B cell (primary cell): ENCODE results near the gene PSMB5. TPM values are rescaled to one million over a fixed set of nuclear protein-coding genes. Genes with fewer than 3 reads are reported as not detected.
A peak's percentile ranks its signal among the peaks of the same experiment; 100 is the strongest.

Experiments used
- ATAC-seq: fragments of 200-7000 bp; cut with Tn5 transposase; one replicate; pipeline ENCODE4 v1.10.0; 2021; ENCODE audit warnings: low read depth, mild to moderate bottlenecking, moderate number of reproducible peaks, moderate library complexity
- CTCF ChIA-PET: fragments of 350-600 bp; sonication (Branson Sonifier 250); formaldehyde crosslinking; loops from one replicate; lab custom pipeline; 2021; ENCODE audit warnings: antibody characterized with exemption, inconsistent platforms; lab: Charles Lee
- POLR2A ChIA-PET: fragments of 350-600 bp; sonication (Branson Sonifier 250); formaldehyde crosslinking; loops from one replicate; lab custom pipeline; 2021; ENCODE audit warnings: antibody characterized with exemption; lab: Charles Lee
- DNase-seq: peaks from one replicate; pipeline ENCODE4 v3.0.0; 2013
- H2AFZ ChIP-seq: 2 replicates; pipeline ENCODE4 v1.6.1; 2012; ENCODE audit warnings: mild to moderate bottlenecking, low read depth, low read length; ENCODE audit not compliant: insufficient read depth, poor library complexity, severe bottlenecking
- H3K27ac ChIP-seq, 2 donors: 1 replicate in 1 of 2; 2 replicates in 1 of 2; pipeline ENCODE4 v1.5.1; 2012 to 2013; ENCODE audit warnings: low read length in 2 of 2, mild to moderate bottlenecking in 2 of 2, moderate library complexity in 1 of 2
- H3K27me3 ChIP-seq, 4 experiments: fragments of 200-600 bp in 1 of 4; sonication (generic) in 1 of 4; replicated peaks in 1 of 4; 1 replicate in 2 of 4; 2 replicates in 2 of 4; pipeline versions ENCODE4 v1.6.1 to v1.7.0; 2013 to 2016; ENCODE audit warnings: low read length in 3 of 4, mild to moderate bottlenecking in 2 of 4, mixed read lengths in 1 of 4, moderate library complexity in 1 of 4; ENCODE audit not compliant: insufficient read depth in 4 of 4, control insufficient read depth in 3 of 4; ENCODE audit errors: control extremely low read depth in 1 of 4
- H3K36me3 ChIP-seq, 2 experiments: replicated peaks in 1 of 2; 1 replicate in 1 of 2; 2 replicates in 1 of 2; pipeline versions ENCODE4 v1.6.1 to v1.7.1; 2013; ENCODE audit warnings: low read length in 1 of 2; ENCODE audit not compliant: insufficient read depth in 2 of 2, control insufficient read depth in 1 of 2; ENCODE audit errors: control extremely low read depth in 1 of 2, extremely low read depth in 1 of 2
- H3K4me1 ChIP-seq, 2 donors: fragments of 200-600 bp in 1 of 2; sonication (generic) in 1 of 2; 1 replicate in 1 of 2; 2 replicates in 1 of 2; pipeline versions ENCODE4 v1.5.1 to v1.6.1; 2013 to 2017; ENCODE audit warnings: low read length in 2 of 2; ENCODE audit not compliant: control insufficient read depth in 2 of 2, insufficient read depth in 2 of 2
- H3K4me2 ChIP-seq: replicated peaks from 2 replicates; pipeline ENCODE3; 2012; ENCODE audit warnings: mild to moderate bottlenecking, low read depth, low read length; ENCODE audit not compliant: poor library complexity, severe bottlenecking
- H3K4me3 ChIP-seq, 5 experiments: fragments of 200-600 bp in 1 of 5; sonication (generic) in 1 of 5; 1 replicate in 3 of 5; 2 replicates in 2 of 5; pipeline versions ENCODE4 v1.5.1 to v1.7.0; 2011 to 2016; ENCODE audit warnings: low read length in 4 of 5, mild to moderate bottlenecking in 4 of 5, low read depth in 2 of 5, control low read depth in 1 of 5, moderate library complexity in 1 of 5; ENCODE audit not compliant: insufficient read depth in 1 of 5; ENCODE audit errors: control extremely low read depth in 1 of 5, extremely low read depth in 1 of 5
- H3K79me2 ChIP-seq: fragments of 200-600 bp; sonication (generic); one replicate; pipeline ENCODE4 v1.6.0; 2016; ENCODE audit warnings: low read length; ENCODE audit not compliant: control insufficient read depth, insufficient read depth
- H3K9ac ChIP-seq: fragments of 200-600 bp; sonication (generic); 2 replicates; pipeline ENCODE4 v1.6.1; 2017; ENCODE audit warnings: mild to moderate bottlenecking, low read length, moderate library complexity
- H3K9me3 ChIP-seq, 3 donors: one replicate each; pipeline versions ENCODE4 v1.6.1 to v1.7.1; 2013; ENCODE audit warnings: low read length in 2 of 3; ENCODE audit not compliant: control insufficient read depth in 2 of 3, insufficient read depth in 1 of 3; ENCODE audit errors: control extremely low read depth in 1 of 3
- H4K20me1 ChIP-seq: 2 replicates; pipeline ENCODE4 v1.6.0; 2012; ENCODE audit warnings: mild to moderate bottlenecking, low read length; ENCODE audit not compliant: insufficient read depth, control insufficient read depth, poor library complexity, severe bottlenecking
- H3K27ac Mint-ChIP-seq: one replicate; pipeline ENCODE4 v1.8.0; 2021; ENCODE audit warnings: mixed read lengths
- H3K27me3 Mint-ChIP-seq: one replicate; pipeline ENCODE4 v1.8.0; 2021; ENCODE audit warnings: mixed read lengths
- H3K4me1 Mint-ChIP-seq: one replicate; pipeline ENCODE4 v1.8.0; 2021; ENCODE audit warnings: mixed read lengths
- H3K4me3 Mint-ChIP-seq: one replicate; pipeline ENCODE4 v1.8.0; 2021; ENCODE audit warnings: mixed read lengths
- H3K9me3 Mint-ChIP-seq: one replicate; pipeline ENCODE4 v1.8.0; 2022; ENCODE audit warnings: mixed read lengths; ENCODE audit not compliant: insufficient read depth
- EZH2 ChIP-seq: IDR thresholded peaks from 2 replicates; pipeline ENCODE4 v1.6.1; 2012; ENCODE audit warnings: borderline replicate concordance, low read depth, mild to moderate bottlenecking, moderate library complexity, low read length; ENCODE audit not compliant: insufficient read depth, poor library complexity, severe bottlenecking
- WGBS: methylation state at CpG from one replicate; pipeline ENCODE4 v1.1.5; 2013; ENCODE audit warnings: missing lambda C conversion rate; ENCODE audit not compliant: insufficient coverage; 5-methylcytosine and 5-hydroxymethylcytosine counted together
- intact Hi-C: fragments of 100-400 bp; cut with micrococcal nuclease; formaldehyde crosslinking; loops from one replicate; pipeline ENCODE4 v1.10.0; 2022
- polyA plus RNA-seq: library from polyadenylated mRNA; depleted of rRNA; stranded (reverse); fragments of >200 nt; gene quantifications from 2 replicates; pipeline ENCODE4 v1.2.3, GENCODE V29; 2012
- total RNA-seq, 2 donors: library from RNA; stranded (reverse); fragments of 120-200 nt in 1 of 2; gene quantifications; 1 replicate in 1 of 2; 2 replicates in 1 of 2; pipeline versions ENCODE4 v1.2.3 to v1.2.4, GENCODE V29; 2013 to 2022
- TF ChIP-seq, protein P1 (sequence below): fragments of 200-600 bp; IDR thresholded peaks from one replicate; pipeline ENCODE4 v1.8.0; 2022; ENCODE audit warnings: antibody characterized with exemption, mild to moderate bottlenecking

Gene PSMB5
- total and polyA plus RNA-seq, 2 donors (not counting 1 experiment from before 2014, with no cell fraction given): 16.5 to 29.0 TPM

DNA sequence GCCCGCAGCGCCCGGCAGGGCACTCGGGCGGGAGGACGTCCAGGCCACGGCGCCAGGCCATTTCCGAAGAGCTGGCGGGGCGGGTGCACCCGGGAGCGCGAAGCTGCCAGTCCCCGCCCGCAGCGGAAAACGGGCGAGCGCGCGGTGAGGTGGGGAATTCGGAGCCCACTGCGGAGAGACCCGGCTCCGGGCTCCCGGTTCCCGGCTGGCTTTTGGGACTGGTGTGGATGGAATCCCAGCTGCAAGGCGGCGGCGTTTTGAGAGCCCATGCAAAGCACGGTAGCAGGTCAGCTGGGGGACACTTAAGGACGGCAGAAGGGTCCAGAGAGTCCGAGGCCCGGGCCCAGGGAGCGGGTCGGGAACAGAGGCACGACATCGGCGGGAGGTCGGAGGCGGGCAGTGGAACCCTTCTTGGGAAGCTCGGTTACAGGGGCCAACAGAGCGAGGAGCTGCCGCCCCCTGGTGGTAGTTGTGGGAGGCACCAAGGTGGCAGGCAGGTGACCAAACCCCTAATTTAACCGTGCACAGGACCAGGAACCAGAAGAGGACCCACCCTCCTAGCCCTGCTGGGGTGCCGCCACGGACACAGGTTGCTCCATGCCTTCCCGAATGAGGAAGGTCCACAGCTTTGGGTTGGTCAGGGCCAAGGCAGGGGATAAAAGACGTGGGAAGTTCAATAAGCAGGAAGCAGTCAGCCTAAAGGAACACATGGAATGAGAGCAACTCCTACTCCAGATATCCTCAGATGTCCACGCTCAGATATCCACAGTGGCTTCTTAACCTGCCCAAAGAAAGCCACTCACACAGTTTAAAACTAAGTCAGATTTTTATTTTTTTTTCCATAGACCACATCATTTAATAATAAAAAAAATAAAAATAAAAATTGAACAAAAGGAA is 23.3 kb upstream of the PSMB5 start:
- intact Hi-C loops: loop anchor here (1.0 to 10.0 kb wide), 10 partner anchors 24 to 753 kb away; partner anchors contain the start of gene PSMB5
- Histone ChIP-seq H4K20me1 (peaks cover 15% of the 10 kb centered on the region), H3K4me2 (peak overlapping the region; percentile 100), H3K4me3 (peak overlapping the region; percentile 11 to 91 (median 68)), H3K9me3 (no peaks in the 10 kb centered on the region), H3K27me3 (peaks cover 0 to 6% (median 0%) of the 10 kb centered on the region in 4 experiments), H3K36me3 (peaks cover 4 to 42% of the 10 kb centered on the region in 2 experiments), H3K9ac (peak overlapping the region; percentile 82), H2AFZ (peak overlapping the region; percentile 63), H3K27ac (no peak overlapping the region), H3K79me2 (no peaks in the 10 kb centered on the region), H3K4me1 (peaks cover 10 to 21% of the 10 kb centered on the region in 2 donors)
- CTCF ChIA-PET: interaction anchor here (0.6 to 19.1 kb wide), 46 partner anchors 8 to 802 kb away, joined by 3 to 1134 read pairs (median 4); partner anchors contain the start of genes ACIN1, AJUBA, C14orf119 and HAUS4
- no peaks in the 10 kb centered on the region for H3K9me3 Mint-ChIP-seq
- peak overlapping the region; percentile 76 for H3K27ac Mint-ChIP-seq
- peaks cover 18% of the 10 kb centered on the region for H3K4me1 Mint-ChIP-seq
- POLR2A ChIA-PET: interaction anchor here (0.9 to 1.5 kb wide), 8 partner anchors 14 to 488 kb away, joined by 3 to 13 read pairs (median 4); partner anchors contain the start of genes ACIN1, AJUBA, C14orf119 and RBM23
- no peaks in the 10 kb centered on the region for H3K27me3 Mint-ChIP-seq
- TF ChIP-seq, protein P1, sequence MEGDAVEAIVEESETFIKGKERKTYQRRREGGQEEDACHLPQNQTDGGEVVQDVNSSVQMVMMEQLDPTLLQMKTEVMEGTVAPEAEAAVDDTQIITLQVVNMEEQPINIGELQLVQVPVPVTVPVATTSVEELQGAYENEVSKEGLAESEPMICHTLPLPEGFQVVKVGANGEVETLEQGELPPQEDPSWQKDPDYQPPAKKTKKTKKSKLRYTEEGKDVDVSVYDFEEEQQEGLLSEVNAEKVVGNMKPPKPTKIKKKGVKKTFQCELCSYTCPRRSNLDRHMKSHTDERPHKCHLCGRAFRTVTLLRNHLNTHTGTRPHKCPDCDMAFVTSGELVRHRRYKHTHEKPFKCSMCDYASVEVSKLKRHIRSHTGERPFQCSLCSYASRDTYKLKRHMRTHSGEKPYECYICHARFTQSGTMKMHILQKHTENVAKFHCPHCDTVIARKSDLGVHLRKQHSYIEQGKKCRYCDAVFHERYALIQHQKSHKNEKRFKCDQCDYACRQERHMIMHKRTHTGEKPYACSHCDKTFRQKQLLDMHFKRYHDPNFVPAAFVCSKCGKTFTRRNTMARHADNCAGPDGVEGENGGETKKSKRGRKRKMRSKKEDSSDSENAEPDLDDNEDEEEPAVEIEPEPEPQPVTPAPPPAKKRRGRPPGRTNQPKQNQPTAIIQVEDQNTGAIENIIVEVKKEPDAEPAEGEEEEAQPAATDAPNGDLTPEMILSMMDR: peak; percentile 95
- no peak for TF ChIP-seq EZH2
- 3% methylated on average over 50 of the region's 51 CpGs for WGBS
- DNase-seq: peak; percentile 89
- peak; percentile 64 for ATAC-seq
- H3K4me3 Mint-ChIP-seq: peak overlapping the region; percentile 95
